Small intestine (tissue), 7 donors: Measurements from ENCODE around the gene DIPK1A. TPM values are rescaled to one million over a fixed set of nuclear protein-coding genes. Genes with fewer than 3 reads are reported as not detected.

Experiments
- DNase-seq, 2 donors: peaks; one replicate each; pipeline versions ENCODE4 v3.0.0 to v3.0.0-alpha.2; 2013
- FAIRE-seq: peaks from 2 replicates; lab custom pipeline; 2012; peaks lifted over from hg19 to GRCh38; lab: Jason Lieb, UNC
- H3K27ac ChIP-seq, 3 donors: one replicate each; pipeline ENCODE4 v1.5.1; 2013; ENCODE audit warnings: low read length in 2 of 3, mild to moderate bottlenecking in 2 of 3, control low read depth in 1 of 3, inconsistent platforms in 1 of 3, low read depth in 1 of 3, moderate library complexity in 1 of 3
- H3K27me3 ChIP-seq, 3 donors: one replicate each; pipeline ENCODE4 v1.6.1; 2013; ENCODE audit warnings: low read length in 3 of 3, inconsistent platforms in 1 of 3; ENCODE audit not compliant: control insufficient read depth in 3 of 3, insufficient read depth in 3 of 3
- H3K36me3 ChIP-seq, 3 donors: one replicate each; pipeline ENCODE4 v1.6.1; 2013; ENCODE audit warnings: low read length in 3 of 3, inconsistent platforms in 1 of 3, low read depth in 1 of 3, mild to moderate bottlenecking in 1 of 3, moderate library complexity in 1 of 3; ENCODE audit not compliant: control insufficient read depth in 3 of 3, insufficient read depth in 2 of 3
- H3K4me1 ChIP-seq, 3 donors: one replicate each; pipeline ENCODE4 v1.6.1; 2013; ENCODE audit warnings: low read length in 2 of 3, inconsistent platforms in 1 of 3, low read depth in 1 of 3, mild to moderate bottlenecking in 1 of 3, moderate library complexity in 1 of 3; ENCODE audit not compliant: control insufficient read depth in 3 of 3, insufficient read depth in 2 of 3
- H3K4me3 ChIP-seq, 3 donors: one replicate each; pipeline ENCODE4 v1.5.1; 2013; ENCODE audit warnings: low read length in 3 of 3, control low read depth in 1 of 3, inconsistent platforms in 1 of 3, low read depth in 1 of 3, mild to moderate bottlenecking in 1 of 3, moderate library complexity in 1 of 3
- H3K9me3 ChIP-seq, 2 donors: one replicate each; pipeline ENCODE4 v1.6.1; 2013; ENCODE audit warnings: low read depth in 1 of 2, low read length in 1 of 2; ENCODE audit not compliant: control insufficient read depth in 2 of 2, insufficient read depth in 1 of 2
- WGBS, 3 donors: extraction: QIAGEN DNeasy Blood & Tissue Kit; methylation state at CpG; one replicate each; pipeline ENCODE4 v1.1.7; 2013; 5-methylcytosine and 5-hydroxymethylcytosine counted together
- polyA plus RNA-seq, 4 donors: library from polyadenylated mRNA; stranded (reverse) in 3 of 4; unstranded in 1 of 4; fragments of 200-250 nt in 3 of 4; fragments of 120-200 nt in 1 of 4; gene quantifications; one replicate each; pipeline versions ENCODE4 v1.2.1 to v1.2.3, GENCODE V29; 2013
- donor health status: healthy with polysubstance abuse.
- donor health status: control.
- donor health status: control.
- donor health status: Bipolar disorder and iron deficiency.
- donor health status: healthy.

Gene DIPK1A
- polyA plus RNA-seq, 4 donors, result 2.0 to 10.4 (median 3.8) TPM

GRCh38 chr1:92937731-92938130 lies 23.5 kb downstream of the DIPK1A start:
- Histone ChIP-seq H3K36me3 (no peaks in the 10 kb centered on the region), H3K9me3 (no peaks in the 10 kb centered on the region), H3K4me1 (peaks cover 0 to 5% (median 0%) of the 10 kb centered on the region in 3 donors), H3K27ac (no peak overlapping the region), H3K4me3 (no peak overlapping the region), H3K27me3 (no peaks in the 10 kb centered on the region)
- FAIRE-seq (no peak), DNase-seq (no peak)
- 48 to 78% (median 56%) methylated on average over 3 of the region's 3 CpGs for WGBS, 3 donors

- peaks cover 0 to 5% (median 0%) of the 10 kb centered on the region in 3 donors for H3K4me1 ChIP-seq
- H3K9me3 ChIP-seq, result no peaks in the 10 kb centered on the region
- WGBS, 3 donors, result 91 to 100% (median 96%) methylated on average over 1 of the region's 1 CpG
- no peaks in the 10 kb centered on the region for H3K27me3 ChIP-seq
- H3K36me3 ChIP-seq, result no peaks in the 10 kb centered on the region
- DNase-seq (no peak), FAIRE-seq (no peak)
- H3K4me3 ChIP-seq, result no peak overlapping the region
- no peak overlapping the region for H3K27ac ChIP-seq
These were observed 24.4 kb downstream of the DIPK1A start for GRCh38 chr1:92936865-92937264.

- DNase-seq, result no peak
- Histone ChIP-seq H3K36me3 (peaks cover 0 to 1% (median 0%) of the 10 kb centered on the region in 3 donors), H3K4me3 (no peak overlapping the region), H3K27me3 (no peaks in the 10 kb centered on the region), H3K27ac (peak overlapping the region in 1 of 3 donors; percentile 13), H3K9me3 (no peaks in the 10 kb centered on the region), H3K4me1 (peaks cover 0 to 5% (median 0%) of the 10 kb centered on the region in 3 donors)
- 58 to 89% (median 88%) methylated on average over 5 of the region's 5 CpGs for WGBS, 3 donors
- FAIRE-seq, result peak; percentile 26
These were observed 26.6 kb downstream of the DIPK1A start for GRCh38 chr1:92934395-92935378.

- Histone ChIP-seq H3K4me3 (no peak overlapping the region), H3K36me3 (peaks cover 0 to 1% (median 0%) of the 10 kb centered on the region in 3 donors), H3K27ac (no peak overlapping the region), H3K9me3 (no peaks in the 10 kb centered on the region), H3K4me1 (peaks cover 0 to 5% (median 0%) of the 10 kb centered on the region in 3 donors), H3K27me3 (no peaks in the 10 kb centered on the region)
- 31 to 44% (median 33%) methylated on average over 2 of the region's 2 CpGs for WGBS, 3 donors
- DNase-seq (no peak), FAIRE-seq (no peak)
These were observed 27.8 kb downstream of the DIPK1A start for GRCh38 chr1:92933459-92933858.

- FAIRE-seq (no peak), DNase-seq (no peak)
- Histone ChIP-seq H3K4me3 (no peak overlapping the region), H3K27me3 (no peaks in the 10 kb centered on the region), H3K36me3 (peaks cover 0 to 1% (median 0%) of the 10 kb centered on the region in 3 donors), H3K4me1 (peaks cover 0 to 5% (median 0%) of the 10 kb centered on the region in 3 donors), H3K27ac (no peak overlapping the region), H3K9me3 (no peaks in the 10 kb centered on the region)
- 75 to 93% (median 92%) methylated on average over 4 of the region's 4 CpGs for WGBS, 3 donors
These were observed 29.6 kb downstream of the DIPK1A start for GRCh38 chr1:92931691-92932090.

- DNase-seq, result no peak
These were observed 31.8 kb downstream of the DIPK1A start for GRCh38 chr1:92929461-92929860.

GRCh38 chr1:92927870-92928269 lies 33.4 kb downstream of the DIPK1A start:
- peaks cover 0 to 3% (median 1%) of the 10 kb centered on the region in 3 donors for H3K36me3 ChIP-seq
- no peak for DNase-seq
- H3K27me3 ChIP-seq, result no peaks in the 10 kb centered on the region
- no peak overlapping the region for H3K4me3 ChIP-seq
- no peaks in the 10 kb centered on the region for H3K4me1 ChIP-seq
- FAIRE-seq, result no peak
- no peak overlapping the region for H3K27ac ChIP-seq
- H3K9me3 ChIP-seq, result no peaks in the 10 kb centered on the region

More at GRCh38 chr1:92929461-92929860, 31.8 kb downstream of the DIPK1A start:
- H3K27me3 ChIP-seq, result no peaks in the 10 kb centered on the region
- WGBS, 3 donors, result 21 to 48% (median 21%) methylated on average over 1 of the region's 1 CpG
- no peak overlapping the region for H3K4me3 ChIP-seq
- no peak for FAIRE-seq
- H3K4me1 ChIP-seq, result peaks cover 0 to 5% (median 0%) of the 10 kb centered on the region in 3 donors
- H3K27ac ChIP-seq, result peak overlapping the region in 1 of 3 donors; percentile 34
- peaks cover 0 to 1% (median 1%) of the 10 kb centered on the region in 3 donors for H3K36me3 ChIP-seq
- H3K9me3 ChIP-seq, result no peaks in the 10 kb centered on the region

GRCh38 chr1:92926873-92927272 lies 34.4 kb downstream of the DIPK1A start:
- Histone ChIP-seq H3K9me3 (no peaks in the 10 kb centered on the region), H3K27ac (no peak overlapping the region), H3K36me3 (peaks cover 0 to 3% (median 1%) of the 10 kb centered on the region in 3 donors), H3K27me3 (no peaks in the 10 kb centered on the region), H3K4me1 (no peaks in the 10 kb centered on the region), H3K4me3 (no peak overlapping the region)
- FAIRE-seq, result no peak
- DNase-seq, result no peak
- 92 to 100% (median 94%) methylated on average over 1 of the region's 1 CpG for WGBS, 3 donors
